HG02571 (cell line): ENCODE data around the gene REEP3.
"Not testable (repeated sequence)": the region's sequence is repeated elsewhere in the genome, so short reads cannot be mapped to it uniquely, and the experiment has no call there.

Experiments used
- ATAC-seq: cut with Tn5 transposase; IDR thresholded peaks from one replicate; pipeline ENCODE4 v1.9.1; 2021; ENCODE audit warnings: mild to moderate bottlenecking, moderate library complexity; ENCODE audit not compliant: unreplicated experiment

Gene REEP3

DNA sequence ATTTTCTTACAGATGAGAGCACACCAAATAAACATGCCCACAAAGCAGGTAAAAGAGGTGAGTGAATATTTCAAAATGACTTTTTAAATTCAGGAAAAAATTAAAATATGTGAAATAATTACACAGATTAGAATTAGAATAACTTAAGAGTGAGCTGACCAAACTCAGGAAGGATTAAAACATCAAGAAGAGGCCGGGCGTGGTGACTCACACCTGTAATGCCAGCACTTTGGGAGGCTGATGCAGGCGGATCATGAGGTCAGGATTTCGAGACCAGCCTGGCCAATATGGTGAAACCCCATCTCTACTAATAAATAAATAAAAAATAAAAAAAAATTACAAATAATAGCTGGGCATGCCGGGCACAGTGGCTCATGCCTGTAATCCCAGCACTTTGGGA, 140.1 kb downstream of the REEP3 start:
- ATAC-seq, result no peak

GRCh38 chr10:63664341-63664885, 143.2 kb downstream of the REEP3 start:
- no peak for ATAC-seq

DNA sequence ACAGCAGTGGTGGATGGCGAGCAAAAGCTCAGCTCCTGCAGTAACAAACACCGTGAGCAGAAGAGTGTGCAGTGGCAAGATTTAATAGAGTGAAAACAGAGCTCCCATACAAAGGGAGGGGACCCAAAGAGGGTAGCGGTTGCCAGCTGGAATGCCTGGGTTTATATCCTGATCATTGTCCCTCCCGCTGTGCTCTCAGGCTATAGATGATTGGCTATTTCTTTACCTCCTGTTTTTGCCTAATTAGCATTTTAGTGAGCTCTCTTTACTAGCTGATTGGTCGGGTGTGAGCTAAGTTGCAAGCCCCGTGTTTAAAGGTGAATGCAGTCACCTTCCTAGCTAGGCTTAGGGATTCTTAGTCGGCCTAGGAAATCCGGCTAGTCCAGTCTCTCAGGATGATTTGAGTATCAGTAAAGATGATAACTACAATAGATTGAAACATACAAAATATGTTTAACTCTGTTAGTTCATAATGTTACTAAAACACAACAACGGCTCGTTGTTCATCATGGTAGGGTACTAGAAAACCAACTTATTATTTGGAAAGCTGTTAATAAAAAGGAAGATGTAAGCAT, 143.9 kb downstream of the REEP3 start:
- ATAC-seq, result not testable (repeated sequence)

DNA sequence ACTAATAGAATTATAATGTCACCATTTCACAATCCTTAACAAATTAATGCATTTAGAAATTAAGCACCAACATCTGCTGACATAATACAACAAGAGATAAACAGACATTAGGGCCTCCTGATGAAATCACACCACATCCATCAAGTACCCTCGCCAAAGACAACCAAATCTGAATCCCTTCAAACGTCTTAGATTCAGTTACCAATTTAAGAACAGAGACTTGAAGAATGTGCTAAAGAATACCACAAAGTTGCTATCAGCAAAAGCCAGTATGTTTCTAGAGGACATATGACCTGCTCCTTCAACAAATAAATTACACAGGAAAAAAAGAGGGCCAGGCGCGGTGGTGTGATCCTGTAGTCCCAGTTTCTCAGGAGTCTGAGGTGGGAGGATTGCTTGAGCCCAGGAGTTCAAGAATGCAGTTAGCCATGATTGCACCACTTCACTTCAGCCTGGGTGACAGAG, 144.5 kb downstream of the REEP3 start:
- no peak for ATAC-seq

DNA sequence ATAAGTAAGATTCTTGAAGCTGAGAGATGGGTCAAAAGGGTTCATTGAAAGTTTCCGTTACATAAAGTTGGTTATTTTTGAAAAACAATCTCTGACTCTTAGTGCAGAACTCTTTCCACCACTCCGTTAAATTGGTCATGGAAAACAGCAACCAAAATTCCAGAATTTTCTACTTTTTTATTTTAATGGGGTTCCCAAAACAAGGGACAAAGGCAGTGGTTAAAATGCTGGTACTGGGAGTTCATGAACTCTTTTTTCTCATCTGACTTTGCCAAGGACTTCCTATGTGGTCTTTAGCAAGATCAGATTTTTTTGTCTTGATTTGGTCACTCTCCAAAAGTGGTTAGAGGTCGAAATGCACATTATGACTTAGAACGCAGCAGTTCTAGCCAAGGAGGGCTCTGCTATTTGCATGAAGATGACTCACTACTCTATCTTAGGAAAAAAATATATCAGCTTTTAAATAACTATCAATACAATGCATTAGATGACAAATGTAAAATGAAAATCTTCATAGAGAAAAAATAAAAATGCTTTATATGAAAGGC, 145.7 kb downstream of the REEP3 start:
- ATAC-seq, result peak; percentile 69

DNA sequence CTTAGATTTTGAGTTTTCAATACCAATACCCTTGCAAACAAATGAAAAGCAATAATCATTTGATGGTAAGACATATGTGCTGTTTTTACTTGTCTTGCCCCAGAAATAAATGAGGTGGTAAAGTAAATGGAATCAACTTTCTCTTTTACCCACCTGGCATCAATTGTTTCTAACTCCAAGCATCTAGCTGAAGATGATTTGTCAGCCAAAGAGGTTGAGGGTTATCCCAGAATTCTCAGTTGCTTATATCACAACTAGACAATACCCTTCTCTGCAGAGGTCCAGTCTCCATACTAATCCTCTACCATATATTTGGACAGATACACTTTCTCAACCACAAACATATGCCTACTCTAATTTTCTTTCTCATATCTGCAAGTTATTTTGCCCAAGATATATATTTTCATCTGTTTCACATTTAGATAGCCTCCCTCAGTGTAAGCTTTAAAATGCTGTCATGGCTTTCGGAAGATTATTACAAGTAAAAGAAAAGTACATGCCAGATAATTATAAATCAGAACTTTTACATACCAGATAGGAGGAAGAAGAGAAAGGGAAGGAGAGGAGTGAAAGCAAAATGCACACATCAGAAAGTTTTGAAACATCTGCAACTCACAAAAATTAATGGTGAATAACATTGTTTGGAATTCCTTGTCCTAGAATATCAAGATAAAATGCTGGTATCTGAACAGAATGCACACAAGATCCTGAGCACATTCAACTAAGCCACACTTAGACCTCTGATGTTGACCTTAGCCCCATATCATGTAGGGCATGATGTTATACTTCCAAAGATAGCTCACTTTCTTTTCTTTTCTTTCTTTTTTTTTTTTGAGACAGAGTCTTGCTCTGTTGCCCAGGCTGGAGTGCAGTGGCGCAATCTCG, 146.6 kb downstream of the REEP3 start:
- ATAC-seq, result no peak

DNA sequence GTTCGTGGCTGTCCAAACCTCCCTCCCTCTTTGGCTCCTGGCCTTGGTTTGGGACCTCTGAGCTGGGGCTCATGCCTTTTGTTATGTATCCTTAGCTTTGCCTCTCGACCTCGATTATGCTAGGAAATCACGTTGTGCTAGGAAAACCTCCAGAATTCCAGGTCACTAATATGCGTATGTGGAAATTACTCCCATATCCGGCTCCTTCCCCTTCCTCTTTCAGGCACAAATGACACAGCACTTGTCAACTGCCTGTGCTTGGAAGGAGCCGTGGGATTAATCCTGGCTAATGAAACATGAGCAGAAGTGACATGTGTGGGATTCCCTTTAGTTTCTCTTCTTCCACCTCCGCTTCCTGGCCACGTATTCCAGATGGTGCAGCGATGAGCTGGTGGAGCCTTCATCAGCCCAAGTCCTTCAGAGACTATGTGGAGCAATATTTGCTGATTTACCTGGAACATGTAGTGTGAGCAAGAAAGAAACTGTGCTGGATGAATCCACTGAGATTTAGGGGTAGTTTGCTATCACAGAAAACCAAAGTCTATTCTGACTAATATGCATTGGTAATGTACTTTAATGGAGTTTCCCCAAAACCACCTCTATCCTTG, 149.2 kb downstream of the REEP3 start:
- ATAC-seq, result no peak

- no peak for ATAC-seq
Observed at GRCh38 chr10:63671317-63671937, 150.2 kb downstream of the REEP3 start.

GRCh38 chr10:63672491-63672890, 151.3 kb downstream of the REEP3 start:
- no peak for ATAC-seq

DNA sequence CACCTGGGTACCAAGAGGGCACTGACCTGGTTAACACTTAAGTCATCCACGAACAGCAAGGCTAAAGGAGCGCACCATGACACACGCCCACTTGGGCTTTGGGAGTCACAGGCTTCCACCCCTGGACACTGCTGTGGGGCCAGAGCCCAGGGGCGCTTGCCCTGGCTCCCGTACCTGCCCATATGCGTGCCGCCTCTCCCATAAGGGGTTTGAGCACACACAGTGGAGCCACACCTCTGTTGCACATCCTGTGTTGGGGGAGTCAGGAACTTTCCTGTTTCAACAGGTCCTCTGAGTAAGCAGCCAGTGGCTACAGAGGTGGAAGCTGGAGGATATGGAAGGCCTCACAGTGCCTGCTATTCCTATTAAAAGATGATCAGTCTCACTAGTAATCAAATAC, 152.0 kb downstream of the REEP3 start:
- ATAC-seq, result no peak

GRCh38 chr10:63673846-63674245, 152.6 kb downstream of the REEP3 start:
- ATAC-seq, result no peak
